A549 (cell line): ENCODE data around the gene DAGLA. TPM values are rescaled to one million over a fixed set of nuclear protein-coding genes. Genes with fewer than 3 reads are reported as not detected.

Experiments
- ATAC-seq, 2 experiments: fragments of 200-7000 bp in 1 of 2; fragments of >200 bp in 1 of 2; cut with Nextera tagmentation in 1 of 2; cut with Tn5 transposase in 1 of 2; 3 replicates each; pipeline versions ENCODE4 v1.8.0 to v1.9.1; 2018 to 2020; ENCODE audit warnings: mild to moderate bottlenecking in 1 of 2, moderate library complexity in 1 of 2
- CTCF ChIA-PET: fragments of 300-600 bp; sonication (Branson Sonifier 250); formaldehyde crosslinking; extraction: SDS; loops from one replicate; lab custom pipeline; 2021; ENCODE audit warnings: antibody characterized with exemption, inconsistent platforms; lab: Yijun Ruan, JAX
- POLR2A ChIA-PET: fragments of 350-600 bp; formaldehyde crosslinking; extraction: SDS; loops from one replicate; lab custom pipeline; 2021; ENCODE audit warnings: antibody characterized with exemption, inconsistent platforms; lab: Yijun Ruan, JAX
- DNase-seq, 2 experiments: peaks; one replicate each; pipeline versions ENCODE4 v3.0.0 to v3.0.0-alpha.2; 2011 to 2016; ENCODE audit warnings: low read depth in 1 of 2, low spot score in 1 of 2
- FAIRE-seq: peaks from 2 replicates; lab custom pipeline; 2011; peaks lifted over from hg19 to GRCh38; lab: Jason Lieb, UNC
- H3K27ac ChIP-seq, 2 experiments: fragments of >200 bp; sonication (Bioruptor Twin); formaldehyde crosslinking; 3 replicates each; pipeline ENCODE4 v1.5.1; 2016 to 2017
- H3K4me1 ChIP-seq: fragments of >200 bp; sonication (Bioruptor Twin); formaldehyde crosslinking; 3 replicates; pipeline ENCODE4 v1.6.1; 2016
- H3K4me2 ChIP-seq: fragments of >200 bp; sonication (Bioruptor Twin); formaldehyde crosslinking; 3 replicates; pipeline ENCODE4 v1.6.1; 2016
- H3K4me3 ChIP-seq: fragments of >200 bp; sonication (Bioruptor Twin); formaldehyde crosslinking; 3 replicates; pipeline ENCODE4 v1.5.1; 2016
- H3K9me3 ChIP-seq: fragments of >200 bp; sonication (Bioruptor Twin); formaldehyde crosslinking; 3 replicates; pipeline ENCODE4 v1.6.1; 2016
- BHLHE40 ChIP-seq: IDR thresholded peaks from 2 replicates; pipeline ENCODE4 v1.6.1; 2012; ENCODE audit warnings: low read depth, low read length, inconsistent platforms
- CBX2 ChIP-seq: fragments of 200-600 bp; sonication (generic); IDR thresholded peaks from 2 replicates; pipeline ENCODE4 v1.6.1; 2016; ENCODE audit warnings: low read depth, mild to moderate bottlenecking, borderline replicate concordance
- CEBPB ChIP-seq, 2 experiments: fragments of >200 bp in 1 of 2; sonication (Bioruptor Twin) in 1 of 2; formaldehyde crosslinking in 1 of 2; IDR thresholded peaks; 2 replicates each; pipeline ENCODE4 v1.6.1; 2012 to 2016
- CHD2 ChIP-seq: fragments of 150-350 bp; IDR thresholded peaks from 2 replicates; pipeline ENCODE4 v1.6.1; 2014; ENCODE audit warnings: low read length; ENCODE audit not compliant: partially characterized antibody
- CHD4 ChIP-seq: fragments of 200-600 bp; sonication (generic); IDR thresholded peaks from 2 replicates; pipeline ENCODE4 v1.6.1; 2016; ENCODE audit warnings: antibody characterized with exemption, mild to moderate bottlenecking, borderline replicate concordance
- EHMT2 ChIP-seq: fragments of 200-600 bp; sonication (generic); IDR thresholded peaks from 2 replicates; pipeline ENCODE4 v1.6.1; 2016; ENCODE audit warnings: antibody characterized with exemption, low read depth, mild to moderate bottlenecking, moderate library complexity
- EP300 ChIP-seq, 2 experiments: fragments of >200 bp; sonication (Bioruptor Twin); formaldehyde crosslinking; IDR thresholded peaks; 2 replicates in 1 of 2; 3 replicates in 1 of 2; pipeline ENCODE4 v1.6.1; 2016 to 2017
- FOSL2 ChIP-seq, 2 experiments: fragments of 450-650 bp in 1 of 2; fragments of >200 bp in 1 of 2; sonication (Bioruptor Twin) in 1 of 2; formaldehyde crosslinking; IDR thresholded peaks; 2 replicates each; pipeline versions ENCODE4 v1.5.0 to v1.6.1; 2016 to 2020; ENCODE audit warnings: mild to moderate bottlenecking in 1 of 2, moderate library complexity in 1 of 2
- HDAC2 ChIP-seq: fragments of 200-600 bp; sonication (generic); IDR thresholded peaks from 2 replicates; pipeline ENCODE4 v1.6.1; 2016
- HEYL ChIP-seq: fragments of 250-450 bp; sonication (Bioruptor Pico); IDR thresholded peaks from 2 replicates; pipeline ENCODE4 v1.8.0; 2021; ENCODE audit warnings: mild to moderate bottlenecking, moderate library complexity
- HOXA7 ChIP-seq: fragments of 250-450 bp; sonication (Bioruptor Pico); IDR thresholded peaks from 2 replicates; pipeline ENCODE4 v1.5.0; 2020; ENCODE audit warnings: mild to moderate bottlenecking, moderate library complexity
- JUN ChIP-seq, 2 experiments: fragments of >200 bp; sonication (Bioruptor Twin); formaldehyde crosslinking; IDR thresholded peaks; 2 replicates in 1 of 2; 3 replicates in 1 of 2; pipeline ENCODE4 v1.6.1; 2016 to 2017
- JUNB ChIP-seq: fragments of >200 bp; sonication (Bioruptor Twin); formaldehyde crosslinking; IDR thresholded peaks from 2 replicates; pipeline ENCODE4 v1.6.1; 2016
- KDM1A ChIP-seq: fragments of 200-600 bp; sonication (generic); IDR thresholded peaks from 2 replicates; pipeline ENCODE4 v1.6.1; 2016; ENCODE audit warnings: low read depth, mild to moderate bottlenecking
- PBX3 ChIP-seq: IDR thresholded peaks from 2 replicates; pipeline ENCODE4 v1.6.1; 2012
- RARB ChIP-seq: fragments of 250-450 bp; sonication (Bioruptor Pico); IDR thresholded peaks from 2 replicates; pipeline ENCODE4 v1.8.0; 2021; ENCODE audit warnings: mild to moderate bottlenecking, moderate library complexity
- REST ChIP-seq: fragments of 200-600 bp; sonication (generic); IDR thresholded peaks from 2 replicates; pipeline ENCODE4 v1.6.1; 2016; ENCODE audit warnings: antibody characterized with exemption, mild to moderate bottlenecking, moderate library complexity
- RFX5 ChIP-seq: fragments of 450-650 bp; IDR thresholded peaks from 2 replicates; pipeline ENCODE4 v1.7.1; 2014; ENCODE audit warnings: antibody characterized with exemption, mild to moderate bottlenecking, moderate library complexity
- RNF2 ChIP-seq: fragments of 200-600 bp; sonication (generic); IDR thresholded peaks from 2 replicates; pipeline ENCODE4 v1.6.1; 2016; ENCODE audit warnings: low read depth, mild to moderate bottlenecking, antibody characterized with exemption, moderate library complexity, borderline replicate concordance
- TP53 ChIP-seq: fragments of 250-450 bp; sonication (Bioruptor Pico); IDR thresholded peaks from 2 replicates; pipeline ENCODE4 v1.5.0; 2021; ENCODE audit warnings: mild to moderate bottlenecking, moderate library complexity
- ZC3H11A ChIP-seq: fragments of 450-650 bp; IDR thresholded peaks from 2 replicates; pipeline ENCODE4 v1.6.1; 2014; ENCODE audit warnings: antibody characterized with exemption, mild to moderate bottlenecking
- ZSCAN20 ChIP-seq: fragments of 250-450 bp; sonication (Bioruptor Pico); IDR thresholded peaks from 2 replicates; pipeline ENCODE4 v1.8.0; 2022; ENCODE audit warnings: mild to moderate bottlenecking, moderate library complexity
- WGBS: methylation state at CpG from one replicate; pipeline ENCODE4 v1.1.6; 2017; ENCODE audit errors: missing lambda C conversion rate; 5-methylcytosine and 5-hydroxymethylcytosine counted together
- polyA plus RNA-seq, 4 experiments: library from polyadenylated mRNA; depleted of rRNA in 3 of 4; stranded (reverse); fragments of >200 nt; fragmentation: RNase III in 1 of 4; extraction: RNeasy Plus Mini Kit Qiagen cat#74134 plus additional on column Dnase treatment in 1 of 4; gene quantifications; 2 replicates in 3 of 4; 3 replicates in 1 of 4; pipeline ENCODE4 v1.2.3, GENCODE V29; 2011 to 2017
- TF ChIP-seq, protein P1 (sequence below): IDR thresholded peaks from 2 replicates; pipeline ENCODE4 v1.6.1; 2012
- TF ChIP-seq, protein P2 (sequence below): fragments of 150-350 bp; IDR thresholded peaks from 2 replicates; pipeline ENCODE4 v1.6.1; 2014; ENCODE audit warnings: low read depth, mild to moderate bottlenecking, low read length

DAGLA gene
- polyA plus RNA-seq, 2 of the 4 experiments (the other 2 are of a cell fraction) = 0.93 to 2.5 TPM

DNA sequence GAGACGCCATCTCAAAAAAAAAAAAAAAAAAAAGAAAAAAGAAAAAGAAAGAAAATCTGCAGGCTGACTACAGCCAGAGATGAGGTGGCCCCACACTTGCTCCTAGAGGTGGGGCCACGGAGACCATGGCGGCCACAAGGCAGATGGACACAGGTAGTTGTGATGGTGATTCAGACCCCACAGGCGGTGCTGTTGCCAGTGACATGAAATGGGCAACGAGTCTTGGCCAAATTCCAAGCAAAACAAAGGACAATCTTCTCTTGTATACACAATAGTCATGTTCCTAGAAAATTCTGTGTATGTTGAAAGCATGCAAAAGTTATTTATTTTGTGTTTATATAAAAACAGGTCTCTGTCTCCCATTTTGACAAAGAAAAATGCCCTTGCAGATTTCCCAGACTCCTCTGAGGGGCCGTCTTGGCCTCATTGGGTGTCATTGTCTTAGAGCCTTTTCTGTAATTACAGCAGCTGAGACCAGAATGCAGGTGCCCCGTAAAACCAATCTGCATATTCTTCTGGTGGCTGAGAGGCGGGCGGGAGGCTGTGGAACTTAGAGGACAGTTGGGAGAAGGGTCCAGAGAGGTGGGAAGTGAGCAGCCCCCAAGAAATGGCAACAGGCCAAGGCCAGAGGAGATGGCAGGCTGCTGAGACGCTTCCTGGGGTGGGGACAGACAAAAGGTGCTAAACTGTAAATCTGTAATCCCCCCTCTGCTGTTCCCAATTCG lies 22.5 kb upstream of the DAGLA start:
- CTCF ChIA-PET = interaction anchor here (1.6 kb wide), 1 partner anchor 9 kb away, joined by 4 read pairs; no protein-coding TSS in a partner anchor
- no peak for TF ChIP-seq RARB
- TF ChIP-seq REST = no peak
- no peak for TF ChIP-seq HDAC2
- no peak for TF ChIP-seq HOXA7
- TF ChIP-seq FOSL2 (IDR thresholded peaks at IDR 0.05) = no peak
- TF ChIP-seq FOSL2 (CRISPR knock-in tag; IDR thresholded peaks at IDR 0.05) = no peak
- TF ChIP-seq EHMT2 = no peak
- TF ChIP-seq BHLHE40 = no peak
- no peak for TF ChIP-seq KDM1A
- TF ChIP-seq, protein P1, sequence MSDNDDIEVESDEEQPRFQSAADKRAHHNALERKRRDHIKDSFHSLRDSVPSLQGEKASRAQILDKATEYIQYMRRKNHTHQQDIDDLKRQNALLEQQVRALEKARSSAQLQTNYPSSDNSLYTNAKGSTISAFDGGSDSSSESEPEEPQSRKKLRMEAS = no peak
- no peak for TF ChIP-seq CHD4
- no peak for TF ChIP-seq JUNB
- TF ChIP-seq CEBPB (IDR thresholded peaks at IDR 0.05) = no peak
- no peak for TF ChIP-seq JUN (IDR thresholded peaks at IDR 0.05)
- no peak for TF ChIP-seq TP53 (CRISPR knock-in tag)
- no peak for TF ChIP-seq ZC3H11A
- TF ChIP-seq, protein P2, sequence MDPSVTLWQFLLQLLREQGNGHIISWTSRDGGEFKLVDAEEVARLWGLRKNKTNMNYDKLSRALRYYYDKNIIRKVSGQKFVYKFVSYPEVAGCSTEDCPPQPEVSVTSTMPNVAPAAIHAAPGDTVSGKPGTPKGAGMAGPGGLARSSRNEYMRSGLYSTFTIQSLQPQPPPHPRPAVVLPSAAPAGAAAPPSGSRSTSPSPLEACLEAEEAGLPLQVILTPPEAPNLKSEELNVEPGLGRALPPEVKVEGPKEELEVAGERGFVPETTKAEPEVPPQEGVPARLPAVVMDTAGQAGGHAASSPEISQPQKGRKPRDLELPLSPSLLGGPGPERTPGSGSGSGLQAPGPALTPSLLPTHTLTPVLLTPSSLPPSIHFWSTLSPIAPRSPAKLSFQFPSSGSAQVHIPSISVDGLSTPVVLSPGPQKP = no peak
- TF ChIP-seq PBX3 = no peak
- TF ChIP-seq HEYL = no peak
- POLR2A ChIA-PET = no interaction called here
- ATAC-seq (no peak), FAIRE-seq (no peak), DNase-seq (no peak)
- Histone ChIP-seq H3K9me3 (no peaks in the 10 kb centered on the region), H3K27ac (no peak overlapping the region), H3K4me3 (no peak overlapping the region), H3K4me1 (peaks cover 36% of the 10 kb centered on the region), H3K4me2 (no peak overlapping the region)
- 72% methylated on average over 11 of the region's 11 CpGs for WGBS

GRCh38 chr11:61659413-61660196 lies 20.6 kb upstream of the DAGLA start:
- H3K27ac ChIP-seq = no peak overlapping the region
- FAIRE-seq (no peak), ATAC-seq (peak; percentile 48 to 64; a peak in 4 of 6 replicates), DNase-seq (peak in 1 of 2 experiments; percentile 35)
- H3K9me3 ChIP-seq = no peaks in the 10 kb centered on the region
- CTCF ChIA-PET = interaction anchor here (0.8 to 1.8 kb wide), 4 partner anchors 15 to 214 kb away, joined by 3 to 8 read pairs (median 4); no protein-coding TSS in a partner anchor
- H3K4me3 ChIP-seq = no peak overlapping the region
- 80% methylated on average over 8 of the region's 8 CpGs for WGBS
- H3K4me1 ChIP-seq = peaks cover 31% of the 10 kb centered on the region
- no peak overlapping the region for H3K4me2 ChIP-seq
- POLR2A ChIA-PET = no interaction called here
- TF ChIP-seq ZSCAN20 (CRISPR knock-in tag) (no peak), RFX5 (no peak), HEYL (no peak), RNF2 (no peak), PBX3 (no peak), EP300 (IDR thresholded peaks at IDR 0.05) (no peak), CHD2 (no peak), REST (no peak), CBX2 (no peak)
- TF ChIP-seq, protein P1 = no peak
